SH-SY5Y (cell line): ENCODE measurements around the gene OSBPL9.

Experiments used
- GATA2 ChIP-seq: IDR thresholded peaks from 2 replicates; pipeline ENCODE4 v1.6.1; 2011; ENCODE audit warnings: mild to moderate bottlenecking, low read depth, low read length
- GATA3 ChIP-seq: IDR thresholded peaks from 2 replicates; pipeline ENCODE4 v1.6.1; 2011; ENCODE audit warnings: low read depth, mild to moderate bottlenecking, low read length, moderate library complexity

- no peak for TF ChIP-seq GATA2
- TF ChIP-seq GATA3, result no peak
These were observed 21.5 kb downstream of the OSBPL9 start for GRCh38 chr1:51638350-51638749.
